ENCODE measurements around the gene CYP27B1.
"Not testable (repeated sequence)": the region's sequence is repeated elsewhere in the genome, so short reads cannot be mapped to it uniquely, and the experiment has no call there.

The CYP27B1 gene

DNA sequence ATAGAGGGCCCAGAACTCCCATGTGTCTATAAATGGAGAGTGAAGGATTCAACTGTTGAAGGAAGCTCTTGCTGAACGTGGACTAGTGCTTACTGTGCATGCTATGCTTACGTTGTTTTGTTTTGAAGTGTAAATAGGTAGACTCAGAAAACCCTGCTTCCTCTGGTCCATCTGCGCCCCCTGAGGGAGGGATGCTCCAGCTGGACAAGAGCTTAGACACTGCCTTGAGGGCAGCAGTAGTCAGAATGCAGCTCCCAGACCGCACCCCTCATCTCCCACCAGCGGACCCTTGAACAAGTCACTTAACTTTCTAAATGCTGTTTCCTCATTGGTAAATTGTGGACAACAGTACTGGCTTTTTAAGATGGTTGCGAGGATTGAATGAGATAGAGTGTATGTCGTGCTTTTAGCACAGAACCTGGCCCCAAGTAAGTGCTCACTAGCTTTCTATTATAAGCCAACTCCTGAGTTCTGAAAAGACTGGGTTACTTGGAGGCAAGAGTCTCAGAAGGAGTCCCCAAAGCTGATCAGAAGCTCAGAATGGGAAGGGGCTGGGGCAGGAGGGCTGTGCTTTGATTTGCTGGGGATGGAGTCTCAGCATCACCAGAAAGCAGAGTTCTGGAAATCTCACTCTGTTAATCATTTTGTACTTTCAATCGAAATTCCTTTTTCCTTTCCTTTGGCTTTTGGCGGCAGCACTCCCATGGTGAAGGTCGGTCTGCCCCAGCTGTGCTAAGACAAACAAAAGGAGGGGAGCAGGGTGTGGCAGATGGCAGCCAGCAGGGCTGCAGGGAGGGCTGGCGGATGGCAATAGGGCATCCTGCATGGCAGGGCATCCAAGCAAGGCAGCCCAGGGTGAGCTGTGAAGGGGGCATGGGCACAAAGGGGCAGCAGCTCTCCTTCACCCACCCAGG lies 43.9 kb downstream of the CYP27B1 start:
- DNase-seq (ENCODE audit: low read depth in 2 of 2), result no peak

DNA sequence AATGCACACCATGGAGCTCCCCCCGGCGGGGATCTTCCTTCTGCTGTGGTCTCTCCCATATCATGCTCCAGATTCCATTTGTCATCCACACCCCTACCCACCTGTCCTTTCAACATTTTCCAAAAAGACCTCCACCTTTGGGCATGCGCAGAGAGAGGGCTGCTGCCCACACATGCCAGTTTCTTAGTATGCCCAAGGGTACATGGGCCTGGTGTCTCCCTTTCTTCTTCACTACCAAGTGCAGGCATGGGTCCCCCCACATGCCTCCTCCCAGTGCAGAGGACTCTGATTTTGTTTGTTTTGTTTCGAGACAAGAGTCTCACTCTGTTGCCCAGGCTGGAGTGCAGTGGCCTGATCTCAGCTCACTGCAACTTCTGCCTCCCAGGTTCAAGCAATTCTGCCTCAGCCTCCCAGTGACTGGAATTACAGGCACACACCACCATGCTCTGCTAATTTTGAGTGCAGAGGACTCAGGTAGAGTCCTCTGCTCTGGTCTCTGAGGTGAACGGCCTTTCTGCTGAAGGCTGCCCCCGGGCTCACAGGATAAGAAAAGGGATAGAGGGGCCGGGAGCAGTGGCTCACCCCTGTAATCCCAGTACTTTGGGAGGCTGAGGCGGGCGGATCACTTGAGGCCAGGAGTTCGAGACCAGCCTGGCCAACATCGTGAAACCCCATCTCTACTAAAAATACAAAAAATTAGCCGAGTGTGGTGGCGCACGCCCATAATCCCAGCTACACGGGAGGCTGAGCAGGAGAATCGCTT lies 44.9 kb downstream of the CYP27B1 start:
- not testable (repeated sequence) for DNase-seq (ENCODE audit: low read depth in 2 of 2)

- DNase-seq (ENCODE audit: low read depth in 2 of 2), result no peak
Observed at GRCh38 chr12:57720606-57721595, 46.0 kb downstream of the CYP27B1 start.

GRCh38 chr12:57719777-57720605 lies 46.9 kb downstream of the CYP27B1 start:
- DNase-seq (ENCODE audit: low read depth in 2 of 2), result no peak

GRCh38 chr12:57718641-57719528 lies 48.0 kb downstream of the CYP27B1 start:
- DNase-seq (ENCODE audit: low read depth in 2 of 2), result no peak

DNA sequence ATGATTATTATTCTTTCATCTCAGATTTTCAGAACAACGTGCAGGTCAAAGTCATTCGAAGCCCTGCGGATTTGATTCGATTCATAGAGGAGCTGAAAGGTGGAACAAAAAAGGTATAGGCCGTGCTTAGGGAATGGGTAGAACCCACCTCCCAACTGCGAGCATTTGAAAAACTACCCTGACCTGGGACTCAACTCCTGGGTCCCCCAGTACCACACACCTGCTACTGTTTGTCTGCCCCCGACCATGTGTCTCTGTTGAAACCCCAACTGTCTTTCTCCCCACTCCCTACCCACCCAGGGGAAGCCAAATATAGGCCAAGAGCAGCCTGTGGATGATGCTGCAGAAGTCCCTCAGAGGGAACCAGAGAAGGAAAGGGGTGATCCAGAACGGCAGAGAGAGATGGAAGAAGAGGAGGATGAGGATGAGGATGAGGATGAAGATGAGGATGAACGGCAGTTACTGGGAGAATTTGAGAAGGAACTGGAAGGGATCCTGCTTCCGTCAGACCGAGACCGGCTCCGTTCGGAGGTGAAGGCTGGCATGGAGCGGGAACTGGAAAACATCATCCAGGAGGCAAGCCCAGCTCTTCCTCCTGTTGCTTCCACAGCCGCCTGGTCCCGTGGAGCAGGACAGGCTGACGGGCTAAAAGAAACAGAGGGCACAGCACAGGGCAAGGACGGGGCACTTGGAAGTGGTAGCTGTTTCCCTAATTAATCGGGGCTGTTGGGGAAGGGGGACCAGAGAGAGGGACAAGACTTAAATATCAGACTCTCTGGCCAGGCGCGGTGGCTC lies 48.8 kb downstream of the CYP27B1 start:
- no peak for DNase-seq (ENCODE audit: low read depth in 2 of 2)

GRCh38 chr12:57717131-57717530 lies 49.7 kb downstream of the CYP27B1 start:
- no peak for DNase-seq (ENCODE audit: low read depth in 2 of 2)

DNA sequence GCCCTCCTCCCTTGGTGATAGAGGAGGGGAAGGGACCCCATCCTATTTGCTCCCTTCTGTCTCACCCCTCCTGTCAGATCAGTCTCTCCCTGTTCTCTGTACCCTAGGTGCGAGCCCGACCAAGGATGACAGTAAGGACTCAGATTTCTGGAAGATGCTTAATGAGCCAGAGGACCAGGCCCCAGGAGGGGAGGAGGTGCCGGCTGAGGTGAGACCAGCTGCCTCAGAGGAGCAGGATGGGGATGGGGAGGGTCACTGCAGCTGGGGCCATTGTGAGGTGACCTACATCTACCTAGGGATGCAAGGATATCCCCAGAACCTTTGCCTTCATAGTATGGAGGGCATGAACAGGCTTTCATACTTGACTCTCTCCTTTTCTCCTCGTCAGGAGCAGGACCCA lies 50.6 kb downstream of the CYP27B1 start:
- no peak for DNase-seq (ENCODE audit: low read depth in 2 of 2)

DNA sequence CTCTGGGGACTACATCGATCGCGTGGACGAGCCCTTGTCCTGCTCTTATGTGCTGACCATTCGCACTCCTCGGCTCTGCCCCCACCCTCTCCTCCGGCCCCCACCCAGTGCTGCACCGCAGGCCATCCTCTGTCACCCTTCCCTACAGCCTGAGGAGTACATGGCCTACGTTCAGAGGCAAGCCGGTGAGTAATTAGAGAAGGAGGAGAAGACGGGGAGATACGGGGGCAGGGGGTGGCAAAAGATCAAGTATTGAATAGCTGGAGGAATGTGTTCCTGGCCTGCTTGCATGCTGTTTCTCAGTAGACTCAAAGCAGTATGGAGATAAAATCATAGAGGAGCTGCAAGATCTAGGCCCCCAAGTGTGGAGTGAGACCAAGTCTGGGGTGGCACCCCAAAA lies 51.1 kb downstream of the CYP27B1 start:
- DNase-seq (ENCODE audit: low read depth in 2 of 2), result no peak

DNA sequence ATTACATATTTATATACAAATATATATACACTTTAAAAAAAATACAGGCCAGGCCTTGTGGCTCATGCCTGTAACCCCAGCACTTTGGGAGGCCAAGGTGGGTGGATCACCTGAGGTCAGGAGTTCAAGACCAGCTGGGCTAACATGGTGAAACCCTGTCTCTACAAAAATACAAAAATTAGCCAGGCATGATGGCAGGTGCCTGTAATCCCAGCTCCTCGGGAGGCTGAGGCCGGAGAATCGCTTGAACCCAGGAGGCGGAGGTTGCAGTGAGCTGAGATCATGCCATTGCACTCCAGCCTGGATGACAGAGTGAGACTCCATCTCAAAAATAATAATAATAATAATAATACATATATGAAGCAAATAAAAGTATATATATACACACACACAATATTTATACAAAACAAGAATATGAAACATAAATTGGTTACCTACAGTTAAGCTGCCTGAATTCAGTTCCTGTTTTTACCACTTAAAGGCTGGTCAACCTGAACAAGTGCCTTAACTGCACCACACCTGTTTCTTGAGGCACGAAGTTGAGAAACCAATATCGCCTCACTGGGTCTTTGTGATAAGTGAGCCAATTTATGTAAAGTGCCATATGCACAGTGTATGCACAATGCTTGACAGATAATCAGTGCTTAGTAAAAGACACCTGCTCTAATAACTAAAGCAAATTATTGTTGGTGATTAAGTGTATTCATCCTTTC lies 51.7 kb downstream of the CYP27B1 start:
- not testable (repeated sequence) for DNase-seq (ENCODE audit: low read depth in 2 of 2)

DNA sequence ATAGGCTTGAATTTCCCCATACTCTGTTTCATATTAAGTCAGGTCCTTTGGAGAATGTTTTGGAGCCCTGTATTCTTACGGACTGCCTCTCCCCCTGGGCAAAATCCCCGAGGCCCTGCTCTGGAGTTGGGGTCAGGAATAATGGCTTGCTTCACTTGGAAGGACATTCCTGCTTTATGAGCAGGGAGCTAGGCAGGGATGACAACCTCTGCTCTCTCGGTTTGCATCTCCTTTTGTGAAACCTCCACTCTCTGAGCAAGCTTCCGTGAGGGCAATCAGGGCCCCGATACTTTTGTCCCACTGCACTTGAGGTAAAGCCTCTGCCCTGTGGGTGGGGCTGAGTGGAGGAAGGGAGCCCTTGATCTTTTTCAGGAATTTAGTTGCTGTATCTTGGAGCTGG lies 53.7 kb downstream of the CYP27B1 start:
- DNase-seq (ENCODE audit: low read depth in 2 of 2), result no peak

DNA sequence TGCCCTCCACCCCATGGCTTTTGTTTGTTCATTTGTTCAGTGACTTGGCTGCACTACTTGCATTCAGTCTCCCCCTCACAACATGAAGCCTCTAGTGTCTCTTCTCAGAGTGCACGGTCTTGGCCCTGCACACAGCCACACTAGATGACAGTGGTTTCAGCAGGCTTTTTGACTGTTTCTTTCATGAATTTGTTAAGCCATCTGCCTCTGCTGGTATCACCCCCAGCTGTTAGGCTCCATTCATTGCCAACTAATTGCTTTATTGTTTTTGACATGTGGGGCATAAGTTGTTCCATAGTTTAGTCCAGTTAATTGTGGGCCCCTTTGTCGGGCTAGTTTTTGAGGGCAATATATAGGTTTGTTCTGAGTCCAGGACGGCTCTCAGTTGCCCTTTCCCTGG lies 54.2 kb downstream of the CYP27B1 start:
- DNase-seq (ENCODE audit: low read depth in 2 of 2), result no peak
